GM06990 (cell line): ENCODE measurements around the gene SEMA3F.

Experiments
- DNase-seq: peaks from one replicate; pipeline ENCODE4 v3.0.0-alpha.2; 2011; ENCODE audit not compliant: insufficient read length; ENCODE audit errors: extremely low read depth
- H3K27me3 ChIP-seq: replicated peaks from 2 replicates; pipeline ENCODE4 v1.6.0; 2011; ENCODE audit warnings: low read length; ENCODE audit not compliant: control insufficient read depth, insufficient read depth
- H3K36me3 ChIP-seq: 2 replicates; pipeline ENCODE4 v1.5.1; 2011; ENCODE audit warnings: low read length; ENCODE audit not compliant: control insufficient read depth, insufficient read depth
- H3K4me3 ChIP-seq: replicated peaks from 2 replicates; pipeline ENCODE4 v1.5.1; 2011; ENCODE audit warnings: low read depth, mild to moderate bottlenecking, control low read depth, low read length
- CTCF ChIP-seq: IDR thresholded peaks from 2 replicates; pipeline ENCODE4 v1.5.1; 2011; ENCODE audit warnings: low read length, control low read depth, mild to moderate bottlenecking, inconsistent platforms; ENCODE audit not compliant: insufficient read depth, poor library complexity, severe bottlenecking

SEMA3F gene

GRCh38 chr3:50135964-50136363, 19.2 kb upstream of the SEMA3F start:
- H3K36me3 ChIP-seq = no peaks in the 10 kb centered on the region
- no peak for TF ChIP-seq CTCF

GRCh38 chr3:50136714-50137405, 18.3 kb upstream of the SEMA3F start:
- H3K4me3 ChIP-seq = no peak overlapping the region
- DNase-seq = no peak
- no peak for TF ChIP-seq CTCF
- H3K36me3 ChIP-seq = no peaks in the 10 kb centered on the region
- H3K27me3 ChIP-seq = no peaks in the 10 kb centered on the region; the same call in 1 of the 2 replicates

More at GRCh38 chr3:50135964-50136363, 19.2 kb upstream of the SEMA3F start:
- Histone ChIP-seq H3K4me3 (no peak overlapping the region), H3K27me3 (no peaks in the 10 kb centered on the region; the same call in 1 of the 2 replicates)
- no peak for DNase-seq

- Histone ChIP-seq H3K27me3 (no peaks in the 10 kb centered on the region; the same call in 1 of the 2 replicates), H3K4me3 (no peak overlapping the region), H3K36me3 (no peaks in the 10 kb centered on the region)
- no peak for TF ChIP-seq CTCF
- no peak for DNase-seq
These were observed 17.6 kb upstream of the SEMA3F start for GRCh38 chr3:50137531-50137930.

GRCh38 chr3:50138266-50139200, 16.6 kb upstream of the SEMA3F start:
- H3K36me3 ChIP-seq = no peaks in the 10 kb centered on the region
- no peak for DNase-seq
- no peak overlapping the region for H3K4me3 ChIP-seq
- no peaks in the 10 kb centered on the region; the same call in 1 of the 2 replicates for H3K27me3 ChIP-seq
- TF ChIP-seq CTCF = no peak

GRCh38 chr3:50139308-50139707, 15.8 kb upstream of the SEMA3F start:
- Histone ChIP-seq H3K27me3 (no peaks in the 10 kb centered on the region; the same call in 1 of the 2 replicates), H3K36me3 (no peaks in the 10 kb centered on the region), H3K4me3 (no peak overlapping the region)
- no peak for DNase-seq
- no peak for TF ChIP-seq CTCF
